IPS-15b (cell line): ENCODE measurements around the gene CPXM2.

Source experiments
- H3K27me3 ChIP-seq: one replicate; pipeline ENCODE4 v1.6.1; 2013; ENCODE audit warnings: low read length; ENCODE audit not compliant: control insufficient read depth, insufficient read depth
- H3K36me3 ChIP-seq: one replicate; pipeline ENCODE4 v1.6.1; 2013; ENCODE audit warnings: low read length; ENCODE audit not compliant: control insufficient read depth, insufficient read depth
- H3K4me1 ChIP-seq: one replicate; pipeline ENCODE4 v1.6.1; 2013; ENCODE audit warnings: mild to moderate bottlenecking, low read length; ENCODE audit not compliant: control insufficient read depth, insufficient read depth
- H3K4me3 ChIP-seq: one replicate; pipeline ENCODE4 v1.5.1; 2013; ENCODE audit warnings: low read depth, low read length
- H3K9ac ChIP-seq: one replicate; pipeline ENCODE4 v1.6.1; 2013; ENCODE audit warnings: low read depth, mild to moderate bottlenecking, low read length
- H3K9me3 ChIP-seq: one replicate; pipeline ENCODE4 v1.6.1; 2013; ENCODE audit warnings: mild to moderate bottlenecking, low read length; ENCODE audit not compliant: control insufficient read depth, insufficient read depth

Gene CPXM2

GRCh38 chr10:123864923-123865322, 26.7 kb downstream of the CPXM2 start:
- Histone ChIP-seq H3K4me1 (peaks cover 4% of the 10 kb centered on the region), H3K9ac (no peak overlapping the region), H3K9me3 (no peaks in the 10 kb centered on the region), H3K4me3 (no peak overlapping the region), H3K36me3 (peaks cover 5% of the 10 kb centered on the region), H3K27me3 (no peaks in the 10 kb centered on the region)

GRCh38 chr10:123863721-123864482, 27.7 kb downstream of the CPXM2 start:
- Histone ChIP-seq H3K9ac (no peak overlapping the region), H3K27me3 (no peaks in the 10 kb centered on the region), H3K36me3 (peaks cover 5% of the 10 kb centered on the region), H3K4me1 (peaks cover 4% of the 10 kb centered on the region), H3K4me3 (no peak overlapping the region), H3K9me3 (no peaks in the 10 kb centered on the region)

- Histone ChIP-seq H3K9me3 (no peaks in the 10 kb centered on the region), H3K27me3 (no peaks in the 10 kb centered on the region), H3K9ac (no peak overlapping the region), H3K4me1 (peaks cover 4% of the 10 kb centered on the region), H3K36me3 (peaks cover 5% of the 10 kb centered on the region), H3K4me3 (no peak overlapping the region)
These were observed 28.4 kb downstream of the CPXM2 start for GRCh38 chr10:123863183-123863575.

- Histone ChIP-seq H3K27me3 (no peaks in the 10 kb centered on the region), H3K9me3 (no peaks in the 10 kb centered on the region), H3K4me3 (no peak overlapping the region), H3K9ac (no peak overlapping the region), H3K4me1 (peaks cover 2% of the 10 kb centered on the region), H3K36me3 (peaks cover 5% of the 10 kb centered on the region)
These were observed 29.0 kb downstream of the CPXM2 start for GRCh38 chr10:123862421-123863182.

GRCh38 chr10:123860856-123861255, 30.8 kb downstream of the CPXM2 start:
- Histone ChIP-seq H3K9ac (no peak overlapping the region), H3K4me1 (no peaks in the 10 kb centered on the region), H3K9me3 (no peaks in the 10 kb centered on the region), H3K36me3 (peaks cover 5% of the 10 kb centered on the region), H3K27me3 (no peaks in the 10 kb centered on the region), H3K4me3 (no peak overlapping the region)

- Histone ChIP-seq H3K36me3 (peaks cover 5% of the 10 kb centered on the region), H3K4me1 (no peaks in the 10 kb centered on the region), H3K4me3 (no peak overlapping the region), H3K27me3 (no peaks in the 10 kb centered on the region), H3K9ac (no peak overlapping the region), H3K9me3 (no peaks in the 10 kb centered on the region)
These were observed 31.4 kb downstream of the CPXM2 start for GRCh38 chr10:123860209-123860608.

- no peaks in the 10 kb centered on the region for H3K27me3 ChIP-seq
- no peak overlapping the region for H3K9ac ChIP-seq
- no peak overlapping the region for H3K4me3 ChIP-seq
- peaks cover 5% of the 10 kb centered on the region for H3K36me3 ChIP-seq
- no peaks in the 10 kb centered on the region for H3K4me1 ChIP-seq
- H3K9me3 ChIP-seq = no peaks in the 10 kb centered on the region
These were observed 32.0 kb downstream of the CPXM2 start for GRCh38 chr10:123859653-123860050.

GRCh38 chr10:123858907-123859652, 32.5 kb downstream of the CPXM2 start:
- H3K9ac ChIP-seq = no peak overlapping the region
- H3K4me3 ChIP-seq = no peak overlapping the region
- H3K36me3 ChIP-seq = peaks cover 5% of the 10 kb centered on the region
- no peaks in the 10 kb centered on the region for H3K4me1 ChIP-seq
- H3K27me3 ChIP-seq = no peaks in the 10 kb centered on the region
- H3K9me3 ChIP-seq = no peaks in the 10 kb centered on the region

GRCh38 chr10:123858077-123858681, 33.4 kb downstream of the CPXM2 start:
- Histone ChIP-seq H3K27me3 (no peaks in the 10 kb centered on the region), H3K4me3 (no peak overlapping the region), H3K9me3 (no peaks in the 10 kb centered on the region), H3K36me3 (peaks cover 5% of the 10 kb centered on the region), H3K4me1 (no peaks in the 10 kb centered on the region), H3K9ac (no peak overlapping the region)

GRCh38 chr10:123857616-123858015, 34.0 kb downstream of the CPXM2 start:
- Histone ChIP-seq H3K27me3 (no peaks in the 10 kb centered on the region), H3K4me1 (no peaks in the 10 kb centered on the region), H3K36me3 (peaks cover 5% of the 10 kb centered on the region), H3K9ac (no peak overlapping the region), H3K4me3 (no peak overlapping the region), H3K9me3 (no peaks in the 10 kb centered on the region)

GRCh38 chr10:123855008-123855684, 36.5 kb downstream of the CPXM2 start:
- H3K4me1 ChIP-seq = no peaks in the 10 kb centered on the region
- no peak overlapping the region for H3K9ac ChIP-seq
- H3K9me3 ChIP-seq = no peaks in the 10 kb centered on the region
- H3K36me3 ChIP-seq = no peaks in the 10 kb centered on the region
- no peaks in the 10 kb centered on the region for H3K27me3 ChIP-seq
- H3K4me3 ChIP-seq = no peak overlapping the region
